ENCODE measurements around the gene NCK2. TPM values are rescaled to one million over a fixed set of nuclear protein-coding genes. Genes with fewer than 3 reads are reported as not detected.

The NCK2 gene
- total and polyA plus RNA-seq, 10 of the 15 experiments (the other 5 are each of a cell fraction or from before 2014, with no cell fraction given): 1.2 to 30.9 (median 14.1) TPM

- RAD21 ChIA-PET (ENCODE audit: unreplicated experiment): no interaction called here
- Histone ChIP-seq H2AFZ (ENCODE audit: control insufficient read depth, low read depth, low read length) (no peak overlapping the region), H4K20me1 (ENCODE audit: control insufficient read depth, insufficient read depth) (no peaks in the 10 kb centered on the region), H3K4me2 (ENCODE audit: control insufficient read depth, insufficient read depth) (no peak overlapping the region), H3K9ac (ENCODE audit: control insufficient read depth, insufficient read depth, low read length) (no peak overlapping the region), H3K36me3 (ENCODE audit: control insufficient read depth in 2 of 2, insufficient read depth in 2 of 2, low read length in 1 of 2) (0 out of 4 replicates have a peak, but pooled peaks cover 0 to 3% of the 10 kb centered on the region in 2 experiments), H3K27me3 (replicated peaks in 1 of 2; ENCODE audit: control insufficient read depth in 2 of 2, insufficient read depth in 2 of 2, low read length in 1 of 2) (no peaks in the 10 kb centered on the region), H3K4me3 (no peak overlapping the region), H3K27ac (ENCODE audit: control insufficient read depth, insufficient read depth) (no peak overlapping the region), H3K9me3 (replicated peaks; ENCODE audit: control insufficient read depth, insufficient read depth, low read length) (no peaks in the 10 kb centered on the region), H3K4me1 (ENCODE audit: control insufficient read depth, insufficient read depth, low read length) (peaks cover 24% of the 10 kb centered on the region), H3K79me2 (ENCODE audit: control insufficient read depth, insufficient read depth, low read length) (peaks cover 27% of the 10 kb centered on the region)
- CTCF ChIA-PET: interaction anchor here (0.6 kb wide), 1 partner anchor 25 kb away, joined by 4 read pairs; no protein-coding TSS in a partner anchor
- ATAC-seq (no peak), DNase-seq (ENCODE audit: low read depth, low spot score) (no peak), FAIRE-seq (no peak)
- 94% methylated on average over 9 of the region's 9 CpGs for WGBS (ENCODE audit: insufficient coverage, insufficient replicate concordance, low lambda C conversion rate, missing lambda C conversion rate)
- in situ Hi-C loops (cut with MboI): no loop called here
- no TSS peak for BruUV-seq (replicated peaks)
- POLR2A ChIA-PET: no interaction called here
- intact Hi-C loops (cut with micrococcal nuclease; ENCODE audit: unreplicated experiment): no loop called here
- TF ChIP-seq ZNF207 (IDR thresholded peaks at IDR 0.05; ENCODE audit: borderline replicate concordance): no peak
- no peak for TF ChIP-seq TAF1 (IDR thresholded peaks at IDR 0.05; ENCODE audit: borderline replicate concordance, low read depth, low read length)
- no peak for TF ChIP-seq IKZF2 (IDR thresholded peaks at IDR 0.05)
- TF ChIP-seq NFYA (IDR thresholded peaks at IDR 0.05; ENCODE audit: borderline replicate concordance, low read depth, low read length): no peak
- TF ChIP-seq, protein P1, sequence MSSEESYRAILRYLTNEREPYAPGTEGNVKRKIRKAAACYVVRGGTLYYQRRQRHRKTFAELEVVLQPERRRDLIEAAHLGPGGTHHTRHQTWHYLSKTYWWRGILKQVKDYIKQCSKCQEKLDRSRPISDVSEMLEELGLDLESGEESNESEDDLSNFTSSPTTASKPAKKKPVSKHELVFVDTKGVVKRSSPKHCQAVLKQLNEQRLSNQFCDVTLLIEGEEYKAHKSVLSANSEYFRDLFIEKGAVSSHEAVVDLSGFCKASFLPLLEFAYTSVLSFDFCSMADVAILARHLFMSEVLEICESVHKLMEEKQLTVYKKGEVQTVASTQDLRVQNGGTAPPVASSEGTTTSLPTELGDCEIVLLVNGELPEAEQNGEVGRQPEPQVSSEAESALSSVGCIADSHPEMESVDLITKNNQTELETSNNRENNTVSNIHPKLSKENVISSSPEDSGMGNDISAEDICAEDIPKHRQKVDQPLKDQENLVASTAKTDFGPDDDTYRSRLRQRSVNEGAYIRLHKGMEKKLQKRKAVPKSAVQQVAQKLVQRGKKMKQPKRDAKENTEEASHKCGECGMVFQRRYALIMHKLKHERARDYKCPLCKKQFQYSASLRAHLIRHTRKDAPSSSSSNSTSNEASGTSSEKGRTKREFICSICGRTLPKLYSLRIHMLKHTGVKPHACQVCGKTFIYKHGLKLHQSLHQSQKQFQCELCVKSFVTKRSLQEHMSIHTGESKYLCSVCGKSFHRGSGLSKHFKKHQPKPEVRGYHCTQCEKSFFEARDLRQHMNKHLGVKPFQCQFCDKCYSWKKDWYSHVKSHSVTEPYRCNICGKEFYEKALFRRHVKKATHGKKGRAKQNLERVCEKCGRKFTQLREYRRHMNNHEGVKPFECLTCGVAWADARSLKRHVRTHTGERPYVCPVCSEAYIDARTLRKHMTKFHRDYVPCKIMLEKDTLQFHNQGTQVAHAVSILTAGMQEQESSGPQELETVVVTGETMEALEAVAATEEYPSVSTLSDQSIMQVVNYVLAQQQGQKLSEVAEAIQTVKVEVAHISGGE (CRISPR knock-in tag; IDR thresholded peaks at IDR 0.05): no peak
- no peak for TF ChIP-seq MYB (IDR thresholded peaks at IDR 0.05; ENCODE audit: borderline replicate concordance, low read depth, low read length)
- TF ChIP-seq CTCF (IDR thresholded peaks at IDR 0.05 in 2 of 3, conservative IDR thresholded peaks at IDR 0.05 in 1 of 3; ENCODE audit: control insufficient read depth in 2 of 3, extremely low read depth in 1 of 3, insufficient read depth in 1 of 3, low read depth in 3 of 3, low read length in 3 of 3): no peak
- TF ChIP-seq FOXM1 (IDR thresholded peaks at IDR 0.05; ENCODE audit: low read depth, low read length): no peak
- TF ChIP-seq EGR1 (IDR thresholded peaks at IDR 0.05; ENCODE audit: borderline replicate concordance in 1 of 2, low read depth in 2 of 2, low read length in 2 of 2): no peak
- SMC1A ChIA-PET (ENCODE audit: uncharacterized antibody, unreplicated experiment): interaction anchor here (5.7 kb wide), 1 partner anchor 14 kb away, joined by 93 read pairs; no protein-coding TSS in a partner anchor
Observed at GRCh38 chr2:105814291-105814940, 69.7 kb downstream of the NCK2 start.

Measured in GM12878 (cell line).